Measurements from ENCODE around the gene NDUFS8.

GRCh38 chr11:68014947-68015447, 15.5 kb upstream of the NDUFS8 start:
- TF ChIP-seq CTCF (IDR thresholded peaks at IDR 0.05) (no peak), POLR2A (IDR thresholded peaks at IDR 0.05) (no peak)

Measured in testis (tissue), 2 donors.